Lower leg skin (tissue), 4 donors: ENCODE data around the gene CKAP4. TPM values are rescaled to one million over a fixed set of nuclear protein-coding genes. Genes with fewer than 3 reads are reported as not detected.

ENCODE experiments used
- DNase-seq, 2 donors: peaks; one replicate each; pipeline ENCODE4 v3.0.0-alpha.2; 2019; ENCODE audit warnings: low spot score in 2 of 2
- H3K4me3 ChIP-seq: fragments of 200-600 bp; sonication (generic); 2 replicates; pipeline ENCODE4 v1.5.1; 2017; ENCODE audit warnings: mild to moderate bottlenecking, low read depth; ENCODE audit not compliant: poor library complexity, severe bottlenecking
- POLR2A ChIP-seq, 2 donors: fragments of 450-650 bp; IDR thresholded peaks; one replicate each; pipeline ENCODE4 v1.6.1; 2016 to 2017; ENCODE audit warnings: antibody characterized with exemption in 2 of 2, mild to moderate bottlenecking in 1 of 2, moderate library complexity in 1 of 2
- WGBS, 2 donors: methylation state at CpG; one replicate each; pipeline ENCODE4 v1.1.5; 2018; 5-methylcytosine and 5-hydroxymethylcytosine counted together
- intact Hi-C: fragments of 100-400 bp; cut with DNase I; formaldehyde crosslinking; loops from one replicate; pipeline ENCODE4 v1.15.0; 2023; ENCODE audit warnings: low total_unique reads
- total RNA-seq, 4 donors: library from RNA; depleted of rRNA; stranded (reverse); fragments of >200 nt; gene quantifications; one replicate each; pipeline ENCODE4 v1.1.0, GENCODE V29; 2016
- TF ChIP-seq, protein P1 (sequence below), 3 donors: fragments of 450-650 bp; IDR thresholded peaks; one replicate each; pipeline ENCODE4 v1.5.1; 2016; ENCODE audit warnings: antibody characterized with exemption in 3 of 3, mild to moderate bottlenecking in 3 of 3, moderate library complexity in 2 of 3

The CKAP4 gene
- total RNA-seq, 4 donors from 2014 or later, result 57.2 to 80.3 (median 73.6) TPM

DNA sequence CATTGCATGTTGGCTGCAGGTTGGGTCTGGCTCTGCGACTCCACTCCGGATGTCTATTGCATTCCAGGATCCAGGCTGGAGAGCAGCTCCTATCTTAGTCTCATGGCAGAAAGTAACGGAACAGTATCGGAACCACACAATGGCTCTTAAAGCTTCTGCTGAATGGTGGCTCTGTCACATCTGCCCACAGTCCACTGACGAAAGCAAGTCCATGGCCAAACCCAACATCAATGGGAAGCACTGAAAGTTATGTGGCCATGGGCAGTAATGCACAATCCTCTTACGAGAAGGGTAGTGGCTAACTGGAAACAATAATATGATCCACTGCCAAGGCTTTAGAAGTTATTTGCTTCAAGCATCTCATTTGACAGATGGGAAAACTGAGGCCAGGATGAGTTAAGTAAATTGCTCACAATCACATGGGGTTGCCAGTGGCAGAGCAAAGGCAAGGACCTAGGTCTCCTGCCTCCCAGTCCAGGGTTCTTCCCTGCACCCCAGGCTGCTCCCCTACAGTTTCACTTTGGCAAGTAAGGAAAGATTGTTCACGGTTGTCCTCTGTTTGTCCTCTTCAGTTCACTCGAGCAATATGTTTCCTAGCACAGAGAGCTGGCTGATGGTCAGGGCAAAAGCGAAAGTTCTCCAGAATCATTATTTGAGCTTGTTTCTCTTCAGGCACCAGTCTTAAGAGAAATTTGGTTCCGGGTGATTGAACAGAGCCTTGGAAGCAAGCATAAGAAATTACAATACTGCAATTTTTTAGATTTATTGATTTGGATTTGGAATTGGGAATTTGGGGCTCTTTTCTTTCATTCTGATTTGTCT, 54.2 kb downstream of the CKAP4 start:
- DNase-seq, result no peak
- no peak overlapping the region for H3K4me3 ChIP-seq
- WGBS, 2 donors, result 70 to 71% methylated on average over 10 of the region's 10 CpGs
- TF ChIP-seq, protein P1, sequence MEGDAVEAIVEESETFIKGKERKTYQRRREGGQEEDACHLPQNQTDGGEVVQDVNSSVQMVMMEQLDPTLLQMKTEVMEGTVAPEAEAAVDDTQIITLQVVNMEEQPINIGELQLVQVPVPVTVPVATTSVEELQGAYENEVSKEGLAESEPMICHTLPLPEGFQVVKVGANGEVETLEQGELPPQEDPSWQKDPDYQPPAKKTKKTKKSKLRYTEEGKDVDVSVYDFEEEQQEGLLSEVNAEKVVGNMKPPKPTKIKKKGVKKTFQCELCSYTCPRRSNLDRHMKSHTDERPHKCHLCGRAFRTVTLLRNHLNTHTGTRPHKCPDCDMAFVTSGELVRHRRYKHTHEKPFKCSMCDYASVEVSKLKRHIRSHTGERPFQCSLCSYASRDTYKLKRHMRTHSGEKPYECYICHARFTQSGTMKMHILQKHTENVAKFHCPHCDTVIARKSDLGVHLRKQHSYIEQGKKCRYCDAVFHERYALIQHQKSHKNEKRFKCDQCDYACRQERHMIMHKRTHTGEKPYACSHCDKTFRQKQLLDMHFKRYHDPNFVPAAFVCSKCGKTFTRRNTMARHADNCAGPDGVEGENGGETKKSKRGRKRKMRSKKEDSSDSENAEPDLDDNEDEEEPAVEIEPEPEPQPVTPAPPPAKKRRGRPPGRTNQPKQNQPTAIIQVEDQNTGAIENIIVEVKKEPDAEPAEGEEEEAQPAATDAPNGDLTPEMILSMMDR (IDR thresholded peaks at IDR 0.05), result no peak
- intact Hi-C loops, result no loop called here

DNA sequence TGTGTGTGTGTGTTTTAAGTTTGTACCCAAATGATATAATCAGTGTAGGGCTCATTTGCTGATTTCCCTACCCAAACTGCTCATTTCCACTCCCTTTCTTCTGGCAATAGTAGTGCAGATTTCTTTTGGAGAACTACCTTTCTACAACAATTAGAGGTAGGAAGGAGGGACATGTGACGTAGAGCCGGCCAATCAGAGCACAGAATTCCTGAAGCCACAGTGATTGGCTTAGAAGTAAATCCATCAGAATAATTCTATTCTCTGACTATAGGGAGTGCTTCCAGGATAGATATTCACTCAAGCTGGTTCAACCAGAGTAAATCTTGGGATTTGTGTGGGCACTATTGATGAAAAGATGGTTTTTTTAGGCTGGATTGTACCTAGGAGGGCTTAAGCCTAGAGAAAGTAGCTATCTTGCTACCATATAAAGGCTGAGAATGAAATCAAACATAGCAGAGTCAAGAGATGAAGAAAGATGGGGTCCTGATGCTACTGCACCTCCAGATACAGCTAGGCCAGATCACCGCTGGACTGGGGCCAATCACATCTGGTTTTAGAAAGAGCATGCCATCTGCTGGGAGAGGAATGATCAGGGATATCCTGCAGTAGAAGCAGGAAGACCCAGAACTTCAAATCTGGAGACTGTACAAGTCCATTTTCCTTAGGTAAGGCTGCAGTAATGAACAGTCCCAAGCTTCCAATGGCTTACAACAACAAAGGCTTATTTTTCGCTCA, 55.0 kb downstream of the CKAP4 start:
- no peak for DNase-seq
- H3K4me3 ChIP-seq, result no peak overlapping the region
- intact Hi-C loops, result no loop called here
- WGBS, 2 donors, result 83 to 87% methylated on average over 4 of the region's 4 CpGs
- TF ChIP-seq, protein P1 (IDR thresholded peaks at IDR 0.05), result no peak
- no peak for TF ChIP-seq POLR2A (IDR thresholded peaks at IDR 0.05)

DNA sequence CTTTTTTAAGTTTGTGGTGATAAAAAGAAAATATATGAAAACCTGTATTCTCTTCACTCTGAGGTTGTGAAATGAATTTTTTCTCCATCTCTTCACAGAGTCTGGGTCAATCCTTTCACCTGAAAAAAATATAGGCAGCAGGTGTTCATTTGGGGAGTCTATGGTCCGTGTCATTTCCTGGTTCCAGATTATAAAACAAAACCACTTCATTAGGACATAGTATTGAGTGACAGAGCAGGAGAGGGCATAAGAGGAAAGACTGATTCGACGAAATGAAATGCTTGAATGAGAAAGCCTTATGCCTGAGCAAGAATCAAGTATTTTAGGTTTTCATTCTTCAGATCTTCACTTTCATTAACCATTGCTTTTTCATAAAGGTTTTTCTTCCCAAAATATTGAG, 57.2 kb downstream of the CKAP4 start:
- no peak overlapping the region for H3K4me3 ChIP-seq
- 88 to 90% methylated on average over 3 of the region's 3 CpGs for WGBS, 2 donors
- no peak for DNase-seq
- intact Hi-C loops, result no loop called here
- TF ChIP-seq, protein P1 (IDR thresholded peaks at IDR 0.05), result no peak
- TF ChIP-seq POLR2A (IDR thresholded peaks at IDR 0.05), result no peak

DNA sequence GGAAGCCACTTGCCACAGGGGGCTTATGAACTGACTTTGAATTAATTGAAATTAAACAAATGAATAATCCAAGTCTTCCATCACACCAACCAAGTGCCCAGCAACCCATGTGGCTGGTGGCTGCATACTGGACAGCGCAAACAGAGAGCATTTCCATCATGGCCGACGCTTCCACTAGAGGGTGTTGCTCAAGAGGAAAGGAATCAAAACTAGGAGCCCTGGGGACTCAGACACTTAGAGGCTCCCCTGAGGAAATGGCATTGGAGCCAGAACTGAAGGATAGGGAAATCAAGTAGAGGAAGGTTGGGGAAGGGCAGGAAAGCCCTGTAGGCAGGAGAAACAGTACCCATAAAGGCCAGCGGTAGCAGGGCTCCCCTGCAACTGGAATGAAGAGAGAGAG, 58.5 kb downstream of the CKAP4 start:
- TF ChIP-seq, protein P1 (IDR thresholded peaks at IDR 0.05), result no peak
- no peak for TF ChIP-seq POLR2A (IDR thresholded peaks at IDR 0.05)
- 92 to 95% methylated on average over 4 of the region's 4 CpGs for WGBS, 2 donors
- DNase-seq, result no peak
- no peak overlapping the region for H3K4me3 ChIP-seq
- intact Hi-C loops, result no loop called here

DNA sequence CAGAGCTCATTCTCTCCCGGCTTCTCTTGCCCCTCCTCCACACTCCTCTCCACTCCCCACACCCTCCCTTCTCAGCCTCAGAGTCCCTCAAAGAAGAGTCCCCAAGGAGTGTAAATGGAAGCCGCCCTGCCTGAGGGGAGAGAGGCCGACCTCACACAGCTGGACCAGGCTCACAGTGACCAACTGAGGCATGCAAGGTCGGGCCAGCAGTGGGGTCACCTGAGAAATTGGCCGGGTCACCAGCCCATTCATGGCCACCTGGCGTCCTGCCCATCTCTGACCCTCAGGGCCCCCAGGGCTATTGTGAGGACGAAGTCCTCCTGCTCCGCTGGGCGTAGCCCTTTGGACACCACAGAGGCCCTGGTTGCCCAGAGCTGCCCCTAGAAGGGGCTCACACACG, 59.6 kb downstream of the CKAP4 start:
- 28 to 60% methylated on average over 5 to 10 of the region's 10 CpGs for WGBS, 2 donors
- intact Hi-C loops, result no loop called here
- no peak for DNase-seq

More for the DNA sequence above, 59.6 kb downstream of the CKAP4 start:
- H3K4me3 ChIP-seq, result no peak overlapping the region
- TF ChIP-seq, protein P1 (IDR thresholded peaks at IDR 0.05), result no peak
- TF ChIP-seq POLR2A (IDR thresholded peaks at IDR 0.05), result no peak

Other genes with a start within 250 kb of the CKAP4 start
- gene NUAK1, start 109.1 kb downstream of the CKAP4 start, total RNA-seq, result 10 to 100 TPM; 23.9 to 66.1 (median 42.3) TPM
- gene TCP11L2, start 54.7 kb upstream of the CKAP4 start, total RNA-seq, result 10 to 100 TPM; 55.5 to 81.4 (median 72.7) TPM
- 10 to 100 TPM in 3 of 4 donors, 1 to 10 TPM in 1; 9.4 to 12.9 (median 12.1) TPM for gene POLR3B, start 109.7 kb upstream of the CKAP4 start, total RNA-seq